WTC11 (cell line): Measurements from ENCODE around the gene MATN3. TPM values are rescaled to one million over a fixed set of nuclear protein-coding genes. Genes with fewer than 3 reads are reported as not detected.

Experiments
- ATAC-seq: fragments of 200-7000 bp; cut with Tn5 transposase; 2 replicates; pipeline ENCODE4 v1.10.0; 2021; ENCODE audit warnings: mild to moderate bottlenecking, moderate library complexity
- CTCF ChIA-PET: fragments of 300-600 bp; sonication (Branson Sonifier 250); formaldehyde crosslinking; loops from one replicate; lab custom pipeline; 2021; ENCODE audit warnings: antibody characterized with exemption; lab: Charles Lee
- POLR2A ChIA-PET: fragments of 350-600 bp; sonication (Branson Sonifier 250); formaldehyde crosslinking; loops from one replicate; lab custom pipeline; 2021; ENCODE audit warnings: antibody characterized with exemption; lab: Charles Lee
- DNase-seq: peaks from one replicate; pipeline ENCODE4 v3.0.0; 2021; ENCODE audit warnings: low spot score
- H3K27ac Mint-ChIP-seq: 2 replicates; pipeline ENCODE4 v1.8.0; 2021; ENCODE audit warnings: mixed read lengths
- H3K27me3 Mint-ChIP-seq: 2 replicates; pipeline ENCODE4 v1.8.0; 2021; ENCODE audit warnings: low read depth, mild to moderate bottlenecking, moderate library complexity, mixed read lengths
- H3K36me3 Mint-ChIP-seq: 2 replicates; pipeline ENCODE4 v1.8.0; 2021; ENCODE audit warnings: mixed read lengths
- H3K4me1 Mint-ChIP-seq: 2 replicates; pipeline ENCODE4 v1.8.0; 2022; ENCODE audit warnings: mixed read lengths
- H3K4me3 Mint-ChIP-seq: 2 replicates; pipeline ENCODE4 v1.8.0; 2021; ENCODE audit warnings: mild to moderate bottlenecking, moderate library complexity, mixed read lengths
- H3K9me3 Mint-ChIP-seq: 2 replicates; pipeline ENCODE4 v1.8.0; 2021; ENCODE audit warnings: mixed read lengths
- ARID4B ChIP-seq: sonication (generic); formaldehyde crosslinking; IDR thresholded peaks from 2 replicates; pipeline ENCODE4 v1.8.0; 2023; ENCODE audit warnings: missing genetic modification reagents, mild to moderate bottlenecking, borderline replicate concordance
- CREB1 ChIP-seq: sonication (generic); formaldehyde crosslinking; IDR thresholded peaks from 2 replicates; pipeline ENCODE4 v1.8.0; 2023; ENCODE audit warnings: mild to moderate bottlenecking, missing genetic modification reagents
- CREM ChIP-seq: sonication (generic); formaldehyde crosslinking; IDR thresholded peaks from 2 replicates; pipeline ENCODE4 v1.8.1; 2022; ENCODE audit warnings: mild to moderate bottlenecking, missing genetic modification reagents, moderate library complexity
- E2F1 ChIP-seq: sonication (generic); formaldehyde crosslinking; IDR thresholded peaks from 2 replicates; pipeline ENCODE4 v1.8.0; 2022; ENCODE audit warnings: mild to moderate bottlenecking, missing genetic modification reagents
- FOXP4 ChIP-seq: sonication (generic); formaldehyde crosslinking; IDR thresholded peaks from 2 replicates; pipeline ENCODE4 v1.8.0; 2022; ENCODE audit warnings: mild to moderate bottlenecking, missing genetic modification reagents
- GTF2I ChIP-seq: fragments of 250-450 bp; sonication (Bioruptor Pico); conservative IDR thresholded peaks from 2 replicates; pipeline ENCODE4 v1.4.0; 2021; ENCODE audit warnings: mild to moderate bottlenecking
- SMAD3 ChIP-seq: sonication (generic); formaldehyde crosslinking; IDR thresholded peaks from 2 replicates; pipeline ENCODE4 v1.8.0; 2022; ENCODE audit warnings: missing genetic modification reagents, mild to moderate bottlenecking, borderline replicate concordance
- SP1 ChIP-seq: sonication (generic); formaldehyde crosslinking; conservative IDR thresholded peaks from 2 replicates; pipeline ENCODE4 v1.8.1; 2022; ENCODE audit warnings: missing genetic modification reagents
- TEAD1 ChIP-seq: sonication (generic); formaldehyde crosslinking; IDR thresholded peaks from 2 replicates; pipeline ENCODE4 v1.8.0; 2022; ENCODE audit warnings: mild to moderate bottlenecking, missing genetic modification reagents
- USF1 ChIP-seq: sonication (generic); formaldehyde crosslinking; IDR thresholded peaks from 2 replicates; pipeline ENCODE4 v1.8.0; 2022; ENCODE audit warnings: mild to moderate bottlenecking, missing genetic modification reagents
- USF2 ChIP-seq: sonication (generic); formaldehyde crosslinking; IDR thresholded peaks from 2 replicates; pipeline ENCODE4 v1.8.1; 2023; ENCODE audit warnings: mild to moderate bottlenecking, missing genetic modification reagents, moderate library complexity
- ZBTB21 ChIP-seq: sonication (generic); formaldehyde crosslinking; IDR thresholded peaks from 2 replicates; pipeline ENCODE4 v1.8.1; 2023; ENCODE audit warnings: mild to moderate bottlenecking, missing genetic modification reagents, borderline replicate concordance
- ZNF317 ChIP-seq: sonication (generic); formaldehyde crosslinking; IDR thresholded peaks from 2 replicates; pipeline ENCODE4 v1.8.1; 2023; ENCODE audit warnings: low read depth, mild to moderate bottlenecking, moderate library complexity, missing genetic modification reagents, borderline replicate concordance
- ZNF425 ChIP-seq: fragments of 250-450 bp; sonication (Bioruptor Pico); conservative IDR thresholded peaks from 2 replicates; pipeline ENCODE4 v1.9.0; 2021; ENCODE audit warnings: mild to moderate bottlenecking
- ZSCAN18 ChIP-seq: fragments of 250-450 bp; sonication (Bioruptor Pico); IDR thresholded peaks from 2 replicates; pipeline ENCODE4 v2.1.2; 2022; ENCODE audit warnings: mild to moderate bottlenecking, moderate library complexity
- total RNA-seq: library from RNA; stranded (reverse); gene quantifications from 3 replicates; pipeline ENCODE4 v1.2.3, GENCODE V29; 2021
- TF ChIP-seq, protein P1 (sequence below): sonication (generic); formaldehyde crosslinking; IDR thresholded peaks from 2 replicates; pipeline ENCODE4 v1.8.0; 2022; ENCODE audit warnings: mild to moderate bottlenecking, missing genetic modification reagents
- TF ChIP-seq, protein P2 (sequence below): sonication (generic); formaldehyde crosslinking; IDR thresholded peaks from 2 replicates; pipeline ENCODE4 v1.8.0; 2023; ENCODE audit warnings: missing genetic modification reagents
- TF ChIP-seq, protein P3 (sequence below): sonication (generic); formaldehyde crosslinking; IDR thresholded peaks from 2 replicates; pipeline ENCODE4 v1.8.1; 2022; ENCODE audit warnings: mild to moderate bottlenecking, moderate library complexity, missing genetic modification reagents

Gene MATN3
- total RNA-seq, 1 experiment from 2014 or later, result 6.3 TPM

- peaks cover 2% of the 10 kb centered on the region; the same call in 1 of the 2 replicates for H3K27me3 Mint-ChIP-seq
- H3K9me3 Mint-ChIP-seq, result peaks cover 3% of the 10 kb centered on the region; the same call in 1 of the 2 replicates
- ATAC-seq, result peak; percentile 95
- DNase-seq, result peak; percentile 96
- ChIA-PET CTCF (interaction anchor here (0.7 to 3.6 kb wide), 7 partner anchors 22 to 116 kb away, joined by 3 to 25 read pairs (median 4); partner anchors contain the start of gene LAPTM4A), POLR2A (interaction anchor here (0.5 to 2.8 kb wide), 7 partner anchors 22 to 327 kb away, joined by 3 to 14 read pairs (median 4); partner anchors contain the start of genes LAPTM4A, MATN3 and TTC32)
- peak within 1 kb of the TSS; percentile 93 for H3K27ac Mint-ChIP-seq
- H3K4me3 Mint-ChIP-seq, result peak within 1 kb of the TSS; percentile 92
- peaks cover 26% of the 10 kb centered on the region for H3K4me1 Mint-ChIP-seq
- H3K36me3 Mint-ChIP-seq, result peaks cover 14% of the 10 kb centered on the region
- TF ChIP-seq ZSCAN18 (CRISPR knock-in tag) (no peak), ZNF425 (CRISPR knock-in tag) (no peak), SP1 (peak; percentile 76; the same call in 1 of the 2 replicates), E2F1 (CRISPR knock-in tag) (peak; percentile 58; the same call in 1 of the 2 replicates), CREM (CRISPR knock-in tag) (peak; percentile 83), GTF2I (CRISPR knock-in tag) (0 out of 2 replicates have a peak, but pooled peaks have one; percentile 40), USF1 (CRISPR knock-in tag) (peak; percentile 42), USF2 (CRISPR knock-in tag) (peak; percentile 68; the same call in 1 of the 2 replicates), ZNF317 (CRISPR knock-in tag) (0 out of 2 replicates have a peak, but pooled peaks have one; percentile 0), FOXP4 (CRISPR knock-in tag) (peak; percentile 96), ZBTB21 (peak; percentile 84; the same call in 1 of the 2 replicates), SMAD3 (no peak), CREB1 (CRISPR knock-in tag) (0 out of 2 replicates have a peak, but pooled peaks have one; percentile 18), ARID4B (CRISPR knock-in tag) (peak; percentile 81; the same call in 1 of the 2 replicates), TEAD1 (CRISPR knock-in tag) (peak; percentile 80)
- TF ChIP-seq, protein P1, sequence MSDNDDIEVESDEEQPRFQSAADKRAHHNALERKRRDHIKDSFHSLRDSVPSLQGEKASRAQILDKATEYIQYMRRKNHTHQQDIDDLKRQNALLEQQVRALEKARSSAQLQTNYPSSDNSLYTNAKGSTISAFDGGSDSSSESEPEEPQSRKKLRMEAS (CRISPR knock-in tag), result peak; percentile 96
- TF ChIP-seq, protein P2, sequence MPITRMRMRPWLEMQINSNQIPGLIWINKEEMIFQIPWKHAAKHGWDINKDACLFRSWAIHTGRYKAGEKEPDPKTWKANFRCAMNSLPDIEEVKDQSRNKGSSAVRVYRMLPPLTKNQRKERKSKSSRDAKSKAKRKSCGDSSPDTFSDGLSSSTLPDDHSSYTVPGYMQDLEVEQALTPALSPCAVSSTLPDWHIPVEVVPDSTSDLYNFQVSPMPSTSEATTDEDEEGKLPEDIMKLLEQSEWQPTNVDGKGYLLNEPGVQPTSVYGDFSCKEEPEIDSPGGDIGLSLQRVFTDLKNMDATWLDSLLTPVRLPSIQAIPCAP, result 0 out of 2 replicates have a peak, but pooled peaks have one; percentile 18
- TF ChIP-seq, protein P3, sequence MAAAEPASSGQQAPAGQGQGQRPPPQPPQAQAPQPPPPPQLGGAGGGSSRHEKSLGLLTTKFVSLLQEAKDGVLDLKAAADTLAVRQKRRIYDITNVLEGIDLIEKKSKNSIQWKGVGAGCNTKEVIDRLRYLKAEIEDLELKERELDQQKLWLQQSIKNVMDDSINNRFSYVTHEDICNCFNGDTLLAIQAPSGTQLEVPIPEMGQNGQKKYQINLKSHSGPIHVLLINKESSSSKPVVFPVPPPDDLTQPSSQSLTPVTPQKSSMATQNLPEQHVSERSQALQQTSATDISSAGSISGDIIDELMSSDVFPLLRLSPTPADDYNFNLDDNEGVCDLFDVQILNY (CRISPR knock-in tag), result peak; percentile 94
These were observed 22.6 kb downstream of the MATN3 start, which contains the start of gene WDR35 for GRCh38 chr2:19989667-19990415. TSS of gene WDR35 (minus strand) at chr2:19990105. CDS start at chr2:19990015, 90 bp downstream.
